G401 (cell line): ENCODE data around the gene ZNF649. TPM values are rescaled to one million over a fixed set of nuclear protein-coding genes. Genes with fewer than 3 reads are reported as not detected.
"Not testable (repeated sequence)": the region's sequence is repeated elsewhere in the genome, so short reads cannot be mapped to it uniquely, and the experiment has no call there.

Experiments used
- DNase-seq: peaks from one replicate; pipeline ENCODE4 v3.0.0-alpha.2; 2015; ENCODE audit warnings: low spot score
- in situ Hi-C: cut with HindIII; loops from 2 replicates; pipeline ENCODE4 v1.10.0; 2016; ENCODE audit warnings: low sequenced_read_pairs, mixed read lengths
- total RNA-seq: library from RNA; depleted of rRNA; stranded (reverse); fragments of >200 nt; shearing (Covaris generic); gene quantifications from 2 replicates; pipeline ENCODE4 v1.2.3, GENCODE V29; 2014; rRNA removed

Gene ZNF649
- total RNA-seq, result 7.0 and 10.5 TPM in 2 replicates

DNA sequence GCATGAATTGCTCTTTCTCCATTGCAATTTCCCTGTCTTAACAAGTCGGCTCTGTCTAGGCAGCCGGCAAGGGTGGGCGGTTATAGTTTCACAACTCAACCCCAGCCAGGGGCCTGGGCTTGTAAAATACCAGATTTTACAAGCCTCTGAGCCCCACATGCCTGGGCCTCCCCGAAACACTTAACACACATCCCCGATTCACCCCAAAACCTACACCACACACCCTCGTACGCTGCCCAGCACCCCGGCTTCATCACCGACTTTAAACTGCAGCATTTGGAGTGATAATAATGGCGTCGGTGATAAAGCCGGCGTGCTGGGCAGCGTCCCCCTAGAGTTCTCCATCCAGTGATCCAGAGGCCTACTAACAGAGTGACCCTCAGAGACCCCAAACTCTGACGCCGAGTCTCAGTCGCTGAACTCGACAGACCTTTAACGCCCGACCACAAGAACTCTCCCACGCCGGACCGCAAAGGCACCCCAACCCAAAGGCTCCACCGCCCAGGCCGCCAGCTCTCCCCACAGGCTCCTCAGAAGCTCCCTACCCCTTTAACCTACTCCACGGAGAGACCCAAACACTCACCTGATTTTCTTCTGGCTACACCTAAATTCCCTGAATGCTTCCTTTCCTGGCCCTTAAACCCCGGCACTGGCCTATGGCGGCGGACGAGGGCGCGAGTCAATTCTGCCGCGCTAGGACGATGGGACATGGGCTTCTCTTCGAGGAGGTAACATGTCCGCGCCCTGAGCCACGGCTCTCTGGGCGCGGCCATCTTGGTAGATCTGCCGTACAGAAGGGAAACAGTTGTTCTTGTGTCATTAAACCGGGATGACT is at the start of gene ZNF649:
Gene ZNF649 (minus strand): TSS at position 687 of the 835 bp plus-strand sequence. CDS start 4,910 bp downstream, outside the sequence.
- in situ Hi-C loops, result no loop called here
- DNase-seq, result peak; percentile 89

DNA sequence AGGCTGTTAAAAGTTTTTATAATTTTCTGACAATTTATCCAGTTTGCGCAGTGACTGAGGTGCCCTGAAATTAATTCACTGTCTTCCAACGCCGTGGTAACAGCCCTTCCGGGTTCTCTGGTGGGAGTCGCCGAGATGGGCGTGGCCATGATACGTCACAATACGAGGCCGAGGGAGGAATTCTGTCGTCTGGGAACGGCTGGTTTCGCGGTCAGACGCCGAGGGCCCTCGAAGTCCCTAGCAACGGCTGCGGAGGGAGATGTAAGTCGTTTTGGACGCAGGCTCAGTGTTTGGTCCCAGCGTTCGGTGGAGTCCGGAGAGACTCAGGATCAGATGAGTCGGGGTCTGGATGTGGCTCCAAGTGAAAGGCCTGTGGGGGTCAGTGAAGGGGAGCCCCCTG is 44.2 kb upstream of the ZNF649 start:
- peak; percentile 63 for DNase-seq
- in situ Hi-C loops, result no loop called here

DNA sequence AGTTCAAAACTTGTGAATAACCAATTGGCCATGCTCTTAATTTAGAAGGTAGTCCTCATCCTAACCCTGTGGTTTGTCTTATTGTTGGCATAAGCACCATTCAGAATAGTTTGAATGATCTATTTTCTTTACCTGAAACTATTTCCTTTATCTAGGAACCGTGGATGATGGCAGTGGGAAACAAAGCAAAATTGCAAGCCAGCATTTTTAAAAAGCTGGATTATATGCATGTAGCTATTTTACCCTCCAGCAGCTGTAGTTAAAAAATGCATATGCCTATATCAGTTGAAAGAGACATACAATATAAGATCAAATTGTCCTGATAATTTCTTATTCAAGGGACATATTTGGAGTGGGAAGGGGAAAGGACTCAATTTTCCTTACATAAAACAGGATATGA is 41.8 kb upstream of the ZNF649 start:
- no peak for DNase-seq
- in situ Hi-C loops, result no loop called here

DNA sequence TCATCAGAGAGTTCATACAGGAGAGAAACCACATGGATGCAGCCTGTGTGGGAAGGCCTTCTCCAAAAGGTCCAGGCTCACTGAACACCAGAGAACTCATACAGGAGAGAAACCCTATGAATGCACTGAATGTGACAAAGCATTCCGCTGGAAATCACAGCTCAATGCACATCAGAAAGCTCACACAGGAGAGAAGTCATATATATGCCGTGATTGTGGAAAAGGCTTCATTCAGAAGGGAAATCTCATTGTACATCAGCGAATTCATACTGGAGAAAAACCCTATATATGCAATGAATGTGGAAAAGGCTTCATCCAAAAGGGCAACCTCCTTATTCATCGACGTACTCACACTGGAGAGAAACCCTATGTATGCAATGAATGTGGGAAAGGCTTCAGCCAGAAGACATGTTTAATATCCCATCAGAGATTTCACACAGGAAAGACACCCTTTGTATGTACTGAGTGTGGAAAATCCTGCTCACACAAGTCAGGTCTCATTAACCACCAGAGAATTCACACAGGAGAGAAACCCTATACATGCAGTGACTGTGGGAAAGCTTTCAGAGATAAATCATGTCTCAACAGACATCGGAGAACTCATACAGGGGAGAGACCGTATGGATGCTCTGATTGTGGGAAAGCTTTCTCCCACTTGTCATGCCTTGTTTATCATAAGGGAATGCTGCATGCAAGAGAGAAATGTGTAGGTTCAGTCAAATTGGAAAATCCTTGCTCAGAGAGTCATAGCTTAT is 40.2 kb upstream of the ZNF649 start:
- in situ Hi-C loops, result no loop called here
- DNase-seq, result no peak

DNA sequence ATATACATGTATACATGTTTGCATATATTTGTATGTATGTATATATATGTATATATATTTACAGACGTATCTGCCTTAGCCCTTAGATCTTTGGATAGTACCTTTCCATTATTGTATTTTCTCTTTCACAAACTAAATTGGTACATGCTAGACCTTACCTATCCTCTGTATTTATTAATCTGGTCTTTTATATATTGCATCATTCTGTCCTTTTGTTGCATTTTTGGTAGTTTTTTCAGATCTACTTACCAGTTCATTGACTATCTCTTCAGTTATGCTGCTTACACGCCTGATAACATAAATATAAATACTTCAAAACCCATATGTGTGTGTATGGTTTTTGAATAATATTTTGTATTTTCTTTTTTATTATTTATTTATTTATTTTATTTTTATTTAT is 34.1 kb upstream of the ZNF649 start:
- in situ Hi-C loops, result no loop called here
- DNase-seq, result no peak

DNA sequence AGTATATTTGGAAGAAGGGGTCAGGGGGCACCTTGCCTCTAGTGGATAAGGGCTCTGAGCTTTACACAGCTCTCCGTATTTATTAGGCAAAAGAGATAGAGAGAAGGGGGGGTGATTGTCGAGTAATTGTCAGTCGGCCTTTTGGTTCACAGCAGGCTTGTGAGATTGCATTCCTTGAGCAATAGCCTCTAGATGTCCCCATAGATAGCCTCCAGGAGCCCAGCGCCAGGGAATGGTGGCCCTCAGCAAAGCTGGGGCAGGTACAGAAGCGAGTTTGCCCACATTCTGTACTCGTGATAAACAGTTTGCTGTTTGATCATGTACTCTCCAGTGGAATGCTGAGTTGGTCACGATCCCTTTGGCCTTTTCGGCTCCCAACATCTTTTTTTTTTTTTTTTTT is 27.1 kb upstream of the ZNF649 start:
- in situ Hi-C loops, result no loop called here
- DNase-seq, result no peak

DNA sequence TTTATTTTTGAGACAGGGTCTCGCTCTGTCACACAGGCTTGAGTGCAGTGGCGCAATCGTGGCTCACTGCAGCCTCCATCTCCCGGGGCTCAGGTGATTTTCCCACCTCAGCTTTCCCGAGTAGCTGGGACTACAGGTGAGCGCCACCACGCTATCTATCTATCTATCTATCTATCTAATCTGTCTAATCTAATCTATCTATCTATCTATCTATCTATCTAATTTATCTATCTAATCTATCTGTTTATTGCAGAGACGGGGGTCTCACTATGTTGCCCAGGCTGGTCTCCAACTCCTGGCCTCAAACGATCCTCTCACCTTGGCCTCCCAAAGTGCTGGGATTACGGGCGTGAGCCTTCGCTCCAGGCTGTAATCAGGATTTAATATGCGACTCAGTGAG is 23.0 kb upstream of the ZNF649 start:
- no peak for DNase-seq
- in situ Hi-C loops, result no loop called here

DNA sequence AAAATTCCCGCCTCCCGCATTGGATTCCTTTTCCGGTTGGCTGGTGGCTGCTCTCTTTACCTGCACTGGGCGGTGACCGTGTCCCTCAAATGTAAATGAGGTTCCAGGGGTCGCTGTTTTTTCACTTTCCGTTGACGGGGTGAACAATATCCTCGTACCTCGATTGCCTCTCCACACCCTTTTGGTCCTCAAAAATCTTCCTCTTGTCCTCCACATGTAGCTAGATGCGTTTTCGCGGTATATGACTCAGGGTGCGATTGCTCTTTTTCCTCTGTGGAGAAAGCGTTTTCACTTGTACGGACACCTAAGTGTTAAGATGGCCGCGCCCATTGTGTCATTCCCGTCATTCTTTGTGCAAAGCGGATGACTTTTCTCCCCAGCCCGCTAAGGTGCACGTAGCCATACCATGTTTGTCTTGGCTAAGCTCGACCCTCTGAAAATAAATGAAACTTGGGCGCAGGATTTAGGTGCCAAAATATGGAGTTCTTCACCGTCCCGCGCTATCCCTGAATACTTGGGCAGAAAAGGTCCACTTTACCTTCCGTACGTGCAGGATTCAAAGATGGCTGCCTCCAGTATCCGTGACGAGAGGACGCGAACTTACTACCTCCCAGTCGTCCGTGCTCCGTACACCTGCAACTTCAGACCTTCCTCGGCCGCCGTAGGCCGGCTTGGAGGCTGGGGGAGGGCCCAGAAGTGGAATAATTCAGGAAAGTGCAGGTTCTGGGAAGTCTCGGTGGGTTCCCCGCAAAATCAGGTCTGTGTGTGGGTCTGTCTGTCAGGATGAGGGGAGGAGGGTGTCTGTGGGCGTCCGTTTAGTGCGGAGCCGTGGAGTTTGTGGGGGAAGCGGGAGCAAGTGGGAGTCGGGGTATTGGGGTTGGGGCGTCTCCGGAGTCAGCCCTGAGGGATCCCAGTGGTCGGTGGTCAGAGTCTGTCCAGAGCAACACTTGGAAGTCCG is 22.2 kb upstream of the ZNF649 start, which contains the start of gene ZNF613:
Gene ZNF613 (plus strand): TSS at position 689 of the 958 bp plus-strand sequence. CDS start 8,749 bp downstream, outside the sequence.
- in situ Hi-C loops, result no loop called here

DNA sequence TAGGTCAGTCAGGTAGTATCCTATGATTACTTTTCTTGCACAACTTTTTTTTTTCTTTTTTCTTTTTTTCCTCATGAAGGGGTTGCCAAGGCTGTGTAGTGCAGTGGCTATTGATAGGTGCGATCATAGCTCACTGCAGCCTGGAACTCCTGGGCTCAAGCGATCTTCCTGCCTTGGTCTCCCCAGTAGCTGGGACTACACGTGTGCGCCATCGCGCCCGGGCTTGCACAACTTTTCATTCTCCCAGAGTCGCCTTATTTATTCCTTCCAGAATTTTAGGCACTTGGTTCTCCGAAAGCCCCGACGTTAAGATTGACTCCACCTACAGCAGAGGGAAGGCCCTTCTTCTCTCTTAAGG is 21.6 kb upstream of the ZNF649 start:
- in situ Hi-C loops, result no loop called here
- DNase-seq, result no peak

More for the DNA sequence above, 22.2 kb upstream of the ZNF649 start, which contains the start of gene ZNF613:
- peak; percentile 98 for DNase-seq

DNA sequence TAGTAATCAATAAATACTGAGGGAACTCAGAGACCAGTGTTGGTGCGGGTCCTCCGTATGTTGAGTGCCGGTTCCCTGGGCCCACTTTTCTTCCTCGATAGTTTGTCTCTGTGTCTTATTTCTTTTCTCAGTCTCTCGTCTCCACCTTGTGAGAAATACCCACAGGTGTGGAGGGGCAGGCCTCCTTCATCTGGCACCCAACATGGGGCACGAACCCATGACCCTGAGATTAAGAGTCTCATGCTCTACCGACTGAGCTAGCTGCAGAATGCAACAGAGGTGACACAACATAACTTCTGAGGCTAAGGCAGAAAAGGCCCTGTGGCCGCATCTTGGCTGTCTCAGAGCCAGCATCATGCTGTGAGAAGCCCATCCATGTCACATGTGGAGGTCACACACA is 17.1 kb upstream of the ZNF649 start:
- in situ Hi-C loops, result no loop called here
- DNase-seq, result no peak

DNA sequence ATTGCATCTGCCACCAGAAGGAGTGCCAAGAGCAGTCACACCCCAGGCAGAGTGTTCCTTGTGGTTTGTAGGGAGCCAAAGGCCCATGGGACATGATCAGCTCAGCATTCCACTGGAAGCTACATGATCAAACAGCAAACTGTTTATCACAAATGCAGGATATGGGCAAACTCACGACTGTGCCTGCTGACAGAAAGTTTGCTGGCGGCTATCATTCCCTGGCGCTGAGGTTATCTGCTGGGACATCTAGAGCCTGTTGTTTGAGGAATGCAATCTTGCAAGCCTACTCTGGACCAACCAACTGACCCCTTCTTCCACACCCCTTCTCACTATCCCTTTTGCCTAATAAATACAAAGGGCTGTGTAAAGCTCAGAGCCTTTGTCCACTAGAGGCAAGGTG is 14.8 kb upstream of the ZNF649 start:
- in situ Hi-C loops, result no loop called here
- no peak for DNase-seq

DNA sequence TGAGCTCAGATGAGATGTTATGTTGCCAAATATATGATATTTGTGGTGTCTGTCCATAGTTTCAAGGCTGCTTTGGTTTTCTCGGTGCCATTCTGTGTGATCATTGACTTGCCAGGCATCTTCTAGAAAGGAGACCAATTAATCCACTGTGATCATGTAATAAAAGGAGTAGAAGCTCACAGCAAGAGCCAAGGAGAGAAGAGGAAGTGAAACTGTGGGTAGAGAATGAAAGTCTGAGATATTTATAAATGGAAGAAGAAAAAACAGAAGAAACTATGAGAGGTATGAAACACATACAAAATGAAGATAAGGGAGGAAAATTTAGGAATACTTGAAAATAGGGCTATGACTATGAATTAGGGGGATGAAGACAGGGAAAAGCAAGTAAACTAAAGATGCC is 11.3 kb upstream of the ZNF649 start:
- in situ Hi-C loops, result no loop called here

DNA sequence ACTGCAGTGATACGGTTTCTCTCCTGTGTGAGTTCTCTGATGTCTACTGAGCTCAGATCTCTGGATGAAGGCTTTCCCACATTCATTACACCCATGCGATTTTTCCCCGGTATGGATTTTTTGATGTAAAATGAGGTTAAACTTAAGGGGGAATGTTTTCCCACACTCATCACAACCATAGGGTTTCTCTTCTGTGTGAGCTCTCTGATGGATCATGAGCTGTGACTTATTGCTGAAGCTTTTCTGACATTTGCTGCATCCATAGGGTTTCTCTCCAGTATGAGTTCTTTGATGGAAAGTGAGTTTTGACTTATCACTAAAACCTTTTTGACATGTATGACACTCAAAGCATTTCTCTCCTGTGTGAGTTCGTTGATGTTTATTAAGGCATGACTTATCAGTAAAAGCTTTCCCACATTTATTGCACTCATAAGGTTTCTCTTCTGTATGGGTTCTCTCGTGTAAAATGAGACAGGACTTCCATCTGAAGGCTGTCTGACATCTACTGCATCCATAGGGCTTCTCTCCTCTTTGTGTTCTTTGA is 10.6 kb upstream of the ZNF649 start:
- in situ Hi-C loops, result no loop called here
- DNase-seq, result no peak

More for the DNA sequence above, 11.3 kb upstream of the ZNF649 start:
- no peak for DNase-seq

DNA sequence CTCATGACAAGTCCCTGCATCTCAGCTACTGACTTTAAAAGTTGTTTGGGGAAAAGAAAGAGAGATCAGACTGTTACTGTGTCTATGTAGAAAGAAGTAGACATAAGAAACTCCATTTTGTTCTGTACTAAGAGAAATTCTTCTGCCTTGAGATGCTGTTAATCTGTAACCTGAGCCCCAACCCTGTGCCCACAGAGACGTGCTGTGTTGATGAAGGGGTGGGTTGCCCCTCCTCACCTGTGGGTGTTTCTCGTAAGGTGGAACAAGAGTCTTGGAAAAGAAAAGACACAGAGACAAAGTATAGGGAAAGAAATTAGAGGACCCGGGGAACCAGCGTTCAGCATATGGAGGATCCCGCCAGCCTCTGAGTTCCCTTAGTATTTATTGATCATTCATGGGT is 3.2 kb upstream of the ZNF649 start:
- in situ Hi-C loops, DNase-seq: not testable (repeated sequence)

DNA sequence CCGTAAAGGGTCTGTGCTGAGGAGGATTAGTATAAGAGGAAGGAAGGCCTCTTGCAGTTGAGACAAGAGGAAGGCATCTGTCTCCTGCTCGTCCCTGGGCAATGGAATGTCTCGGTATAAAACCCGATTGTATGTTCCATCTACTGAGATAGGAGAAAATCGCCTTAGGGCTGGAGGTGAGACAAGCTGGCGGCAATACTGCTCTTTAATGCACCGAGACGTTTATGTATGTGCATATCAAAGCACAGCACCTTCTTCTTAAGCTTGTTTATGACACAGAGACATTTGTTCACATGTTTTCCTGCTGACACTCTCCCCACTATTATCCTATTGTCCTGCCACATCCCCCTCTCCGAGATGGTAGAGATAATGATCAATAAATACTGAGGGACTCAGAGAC is 1.3 kb upstream of the ZNF649 start:
- DNase-seq, in situ Hi-C loops: not testable (repeated sequence)

DNA sequence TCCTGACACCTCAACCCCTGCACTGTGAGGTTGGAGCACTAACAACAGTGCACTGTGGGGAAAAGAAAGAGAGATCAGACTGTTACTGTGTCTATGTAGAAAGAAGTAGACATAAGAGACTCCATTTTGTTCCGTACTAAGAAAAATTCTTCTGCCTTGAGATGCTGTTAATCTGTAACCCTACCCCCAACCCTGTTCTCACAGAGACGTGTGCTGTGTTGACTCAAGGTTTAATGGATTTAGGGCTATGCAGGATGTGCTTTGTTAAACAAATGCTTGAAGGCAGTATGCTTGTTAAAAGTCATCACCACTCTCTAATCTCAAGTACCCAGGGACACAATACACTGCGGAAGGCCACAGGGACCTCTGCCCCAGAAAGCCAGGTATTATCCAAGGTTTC is 822 bp upstream of the ZNF649 start:
- DNase-seq, in situ Hi-C loops: not testable (repeated sequence)

DNA sequence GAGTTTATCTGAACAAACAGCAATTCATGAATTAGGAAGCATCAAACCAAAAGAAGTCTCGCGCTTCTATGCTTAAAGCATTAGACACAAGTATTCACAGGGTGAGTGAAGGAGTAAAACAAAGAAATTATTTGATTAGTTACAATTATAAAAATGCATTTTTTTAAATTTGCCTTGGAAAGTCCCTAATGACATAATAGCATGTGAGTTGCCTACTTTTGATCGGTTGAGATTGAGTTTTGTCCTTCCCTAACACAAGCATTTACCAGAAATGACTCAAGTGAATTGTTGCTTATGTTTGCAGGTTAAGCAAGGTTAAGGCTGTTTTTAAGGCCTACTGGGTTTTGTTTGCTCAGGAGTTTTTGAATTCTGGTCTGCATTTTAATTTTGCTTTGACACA is 389 bp upstream of the ZNF649 start:
- in situ Hi-C loops, result no loop called here
- DNase-seq, result no peak

DNA sequence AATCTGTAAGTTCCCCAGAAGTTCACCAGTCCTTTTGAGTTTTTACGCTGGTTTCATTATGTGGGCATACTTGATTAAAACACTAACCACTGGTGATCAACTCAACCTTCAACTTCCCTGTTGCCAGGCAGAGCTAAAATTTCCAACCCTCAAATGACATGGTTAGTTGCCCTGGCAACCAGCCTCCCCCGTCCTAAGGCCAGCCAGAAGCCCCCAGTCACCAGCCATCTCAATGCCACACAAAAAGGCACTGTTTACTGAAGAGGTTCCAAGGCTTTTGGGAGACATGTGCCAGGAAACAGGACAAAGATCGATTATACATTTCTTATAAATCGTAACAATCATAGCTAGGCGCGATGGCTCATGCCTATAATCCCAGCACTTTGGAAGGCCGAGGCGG is 1.6 kb downstream of the ZNF649 start:
- DNase-seq, result no peak

DNA sequence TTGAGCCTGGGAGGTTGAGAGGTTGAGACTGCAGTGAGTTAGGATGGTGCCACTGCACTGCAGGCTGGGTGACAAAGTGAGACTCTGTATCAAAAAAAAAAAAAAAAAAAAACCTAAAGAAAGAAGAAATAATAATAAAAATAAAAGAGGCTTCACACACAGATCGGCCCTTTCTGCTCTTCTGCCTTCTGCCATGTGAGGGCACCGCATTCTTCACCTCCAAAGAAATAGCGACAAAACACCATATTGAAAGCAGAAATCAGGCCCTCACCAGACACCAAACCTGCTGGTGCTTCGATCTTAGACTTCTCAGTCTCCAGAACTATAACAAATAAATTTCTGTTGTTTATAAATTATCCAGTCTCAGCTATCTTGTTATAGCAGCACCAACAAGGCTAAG is 3.0 kb downstream of the ZNF649 start:
- in situ Hi-C loops, result no loop called here
- DNase-seq, result no peak

More for the DNA sequence above, 1.6 kb downstream of the ZNF649 start:
- in situ Hi-C loops, result no loop called here
